DND-41 (cell line): ENCODE measurements around the gene SLC4A1AP.

Experiments used
- CTCF ChIP-seq: IDR thresholded peaks from 2 replicates; pipeline ENCODE4 v1.5.1; 2012; ENCODE audit warnings: borderline replicate concordance, low read length, moderate library complexity, mild to moderate bottlenecking; ENCODE audit not compliant: poor library complexity, severe bottlenecking; ENCODE audit errors: extremely low read depth
- EZH2 ChIP-seq: IDR thresholded peaks from 3 replicates; pipeline ENCODE4 v1.6.1; 2012; ENCODE audit warnings: borderline replicate concordance, low read depth, mild to moderate bottlenecking, moderate library complexity, low read length, inconsistent platforms; ENCODE audit not compliant: severe bottlenecking

GRCh38 chr2:27708257-27708654 lies 44.6 kb downstream of the SLC4A1AP start:
- TF ChIP-seq CTCF = no peak
- no peak for TF ChIP-seq EZH2
